T-helper 1 cell treated with Interleukin-12 subunit alpha and Interleukin-12 subunit beta and Interleukin-4 antibody, amounts not matched to agents 30 μg/mL and 1 μg/mL, for 36 hours (primary cell): ENCODE results near the gene GJA5.

Source experiments
- H3K27ac Mint-ChIP-seq: one replicate; pipeline ENCODE4 v1.8.0; 2021; ENCODE audit warnings: mild to moderate bottlenecking, mixed read lengths
- H3K27me3 Mint-ChIP-seq: one replicate; pipeline ENCODE4 v1.8.0; 2021; ENCODE audit warnings: low read depth, mixed read lengths
- H3K36me3 Mint-ChIP-seq: one replicate; pipeline ENCODE4 v1.8.0; 2021; ENCODE audit warnings: low read depth, mixed read lengths
- H3K4me1 Mint-ChIP-seq: one replicate; pipeline ENCODE4 v1.8.0; 2021; ENCODE audit warnings: low read depth, mixed read lengths
- H3K4me3 Mint-ChIP-seq: one replicate; pipeline ENCODE4 v1.8.0; 2021; ENCODE audit warnings: mild to moderate bottlenecking, moderate library complexity, mixed read lengths
- H3K9me3 Mint-ChIP-seq: one replicate; pipeline ENCODE4 v1.8.0; 2021; ENCODE audit warnings: mixed read lengths

The GJA5 gene

GRCh38 chr1:147773215-147773715 lies 12.9 kb upstream of the GJA5 start:
- no peak overlapping the region for H3K27ac Mint-ChIP-seq
- H3K9me3 Mint-ChIP-seq, result no peaks in the 10 kb centered on the region
- H3K4me1 Mint-ChIP-seq, result peaks cover 2% of the 10 kb centered on the region
- no peak overlapping the region for H3K4me3 Mint-ChIP-seq
- no peaks in the 10 kb centered on the region for H3K36me3 Mint-ChIP-seq
- peaks cover 12% of the 10 kb centered on the region for H3K27me3 Mint-ChIP-seq

- Mint-ChIP-seq H3K36me3 (no peaks in the 10 kb centered on the region), H3K9me3 (no peaks in the 10 kb centered on the region), H3K27me3 (peaks cover 12% of the 10 kb centered on the region), H3K4me3 (no peak overlapping the region), H3K27ac (no peak overlapping the region), H3K4me1 (peaks cover 2% of the 10 kb centered on the region)
Observed at GRCh38 chr1:147772570-147772969, 12.2 kb upstream of the GJA5 start.

- Mint-ChIP-seq H3K36me3 (no peaks in the 10 kb centered on the region), H3K27me3 (peaks cover 12% of the 10 kb centered on the region), H3K27ac (no peak overlapping the region), H3K4me1 (peaks cover 2% of the 10 kb centered on the region), H3K4me3 (no peak overlapping the region), H3K9me3 (no peaks in the 10 kb centered on the region)
Observed at GRCh38 chr1:147771226-147772125, 11.1 kb upstream of the GJA5 start.

GRCh38 chr1:147769106-147769505 lies 8.7 kb upstream of the GJA5 start:
- no peaks in the 10 kb centered on the region for H3K36me3 Mint-ChIP-seq
- peaks cover 7% of the 10 kb centered on the region for H3K27me3 Mint-ChIP-seq
- H3K9me3 Mint-ChIP-seq, result no peaks in the 10 kb centered on the region
- no peak overlapping the region for H3K27ac Mint-ChIP-seq
- no peak overlapping the region for H3K4me3 Mint-ChIP-seq
- H3K4me1 Mint-ChIP-seq, result peaks cover 2% of the 10 kb centered on the region

- Mint-ChIP-seq H3K4me3 (no peak overlapping the region), H3K36me3 (no peaks in the 10 kb centered on the region), H3K4me1 (peaks cover 2% of the 10 kb centered on the region), H3K27ac (no peak overlapping the region), H3K27me3 (peaks cover 5% of the 10 kb centered on the region), H3K9me3 (no peaks in the 10 kb centered on the region)
Observed at GRCh38 chr1:147768582-147768981, 8.2 kb upstream of the GJA5 start.

GRCh38 chr1:147768101-147768500 lies 7.7 kb upstream of the GJA5 start:
- Mint-ChIP-seq H3K4me3 (no peak overlapping the region), H3K4me1 (peaks cover 2% of the 10 kb centered on the region)

GRCh38 chr1:147762233-147763024 lies 2.0 kb upstream of the GJA5 start:
- Mint-ChIP-seq H3K36me3 (no peaks in the 10 kb centered on the region), H3K9me3 (no peaks in the 10 kb centered on the region), H3K4me1 (peaks cover 10% of the 10 kb centered on the region), H3K27me3 (no peaks in the 10 kb centered on the region), H3K27ac (no peak overlapping the region), H3K4me3 (no peak overlapping the region)

More at GRCh38 chr1:147768101-147768500, 7.7 kb upstream of the GJA5 start:
- Mint-ChIP-seq H3K36me3 (no peaks in the 10 kb centered on the region), H3K9me3 (no peaks in the 10 kb centered on the region), H3K27me3 (peaks cover 4% of the 10 kb centered on the region), H3K27ac (no peak overlapping the region)

- Mint-ChIP-seq H3K36me3 (no peaks in the 10 kb centered on the region), H3K4me3 (no peak overlapping the region), H3K4me1 (peaks cover 10% of the 10 kb centered on the region), H3K27ac (no peak overlapping the region), H3K9me3 (no peaks in the 10 kb centered on the region), H3K27me3 (no peaks in the 10 kb centered on the region)
Observed at GRCh38 chr1:147758379-147759100, 1.9 kb downstream of the GJA5 start.

- no peaks in the 10 kb centered on the region for H3K27me3 Mint-ChIP-seq
- H3K27ac Mint-ChIP-seq, result no peak overlapping the region
- H3K9me3 Mint-ChIP-seq, result no peaks in the 10 kb centered on the region
- H3K36me3 Mint-ChIP-seq, result no peaks in the 10 kb centered on the region
- H3K4me1 Mint-ChIP-seq, result peaks cover 3% of the 10 kb centered on the region
- no peak overlapping the region for H3K4me3 Mint-ChIP-seq
Observed at GRCh38 chr1:147757015-147757990, 3.1 kb downstream of the GJA5 start.

GRCh38 chr1:147756341-147756740 lies 4.1 kb downstream of the GJA5 start:
- no peaks in the 10 kb centered on the region for H3K4me1 Mint-ChIP-seq
- H3K4me3 Mint-ChIP-seq, result no peak overlapping the region
- no peaks in the 10 kb centered on the region for H3K27me3 Mint-ChIP-seq
- no peak overlapping the region for H3K27ac Mint-ChIP-seq
- H3K9me3 Mint-ChIP-seq, result no peaks in the 10 kb centered on the region
- H3K36me3 Mint-ChIP-seq, result no peaks in the 10 kb centered on the region

GRCh38 chr1:147754661-147755060 lies 5.7 kb downstream of the GJA5 start:
- no peak overlapping the region for H3K27ac Mint-ChIP-seq

GRCh38 chr1:147753081-147753480 lies 7.3 kb downstream of the GJA5 start:
- Mint-ChIP-seq H3K36me3 (no peaks in the 10 kb centered on the region), H3K4me3 (no peak overlapping the region), H3K9me3 (no peaks in the 10 kb centered on the region), H3K27me3 (peaks cover 6% of the 10 kb centered on the region), H3K4me1 (no peaks in the 10 kb centered on the region), H3K27ac (no peak overlapping the region)

More at GRCh38 chr1:147754661-147755060, 5.7 kb downstream of the GJA5 start:
- Mint-ChIP-seq H3K4me1 (no peaks in the 10 kb centered on the region), H3K27me3 (peaks cover 6% of the 10 kb centered on the region), H3K9me3 (no peaks in the 10 kb centered on the region), H3K36me3 (no peaks in the 10 kb centered on the region), H3K4me3 (no peak overlapping the region)

GRCh38 chr1:147752511-147752910 lies 7.9 kb downstream of the GJA5 start:
- H3K27ac Mint-ChIP-seq, result no peak overlapping the region
- H3K9me3 Mint-ChIP-seq, result no peaks in the 10 kb centered on the region
- H3K27me3 Mint-ChIP-seq, result peaks cover 6% of the 10 kb centered on the region
- no peak overlapping the region for H3K4me3 Mint-ChIP-seq
- no peaks in the 10 kb centered on the region for H3K36me3 Mint-ChIP-seq
- H3K4me1 Mint-ChIP-seq, result no peaks in the 10 kb centered on the region
